Spleen (tissue), 11 donors: ENCODE measurements around the gene AGER. TPM values are rescaled to one million over a fixed set of nuclear protein-coding genes. Genes with fewer than 3 reads are reported as not detected.

ENCODE experiments used
- DNase-seq: peaks from one replicate; pipeline ENCODE4 v3.0.0-alpha.2; 2020
- H3K27ac ChIP-seq, 8 donors: fragments of 200-600 bp; sonication (generic) in 7 of 8; 1 replicate in 4 of 8; 2 replicates in 4 of 8; pipeline versions ENCODE4 v1.5.0 to v1.8.0; 2016 to 2021; ENCODE audit warnings: inconsistent platforms in 4 of 8, mild to moderate bottlenecking in 4 of 8, moderate library complexity in 1 of 8
- H3K27me3 ChIP-seq, 7 donors: fragments of 200-600 bp; sonication (generic) in 6 of 7; replicated peaks in 1 of 7; 1 replicate in 4 of 7; 2 replicates in 3 of 7; pipeline versions ENCODE4 v1.5.0 to v1.8.0; 2016 to 2021; ENCODE audit warnings: inconsistent platforms in 3 of 7, mild to moderate bottlenecking in 1 of 7
- H3K36me3 ChIP-seq, 6 donors: fragments of 200-600 bp; sonication (generic) in 5 of 6; 1 replicate in 4 of 6; 2 replicates in 2 of 6; pipeline versions ENCODE4 v1.5.0 to v1.8.0; 2016 to 2021; ENCODE audit warnings: inconsistent platforms in 2 of 6
- H3K4me1 ChIP-seq, 6 donors: fragments of 200-600 bp; sonication (generic) in 5 of 6; 1 replicate in 3 of 6; 2 replicates in 3 of 6; pipeline versions ENCODE4 v1.5.0 to v1.8.0; 2016 to 2021; ENCODE audit warnings: inconsistent platforms in 3 of 6
- H3K4me3 ChIP-seq, 8 donors: fragments of 200-600 bp; sonication (generic) in 7 of 8; 1 replicate in 4 of 8; 2 replicates in 4 of 8; pipeline versions ENCODE4 v1.5.0 to v1.8.0; 2016 to 2021; ENCODE audit warnings: inconsistent platforms in 4 of 8, mild to moderate bottlenecking in 4 of 8, moderate library complexity in 2 of 8
- H3K9me3 ChIP-seq, 8 donors: fragments of 200-600 bp; sonication (generic) in 7 of 8; 1 replicate in 4 of 8; 2 replicates in 4 of 8; pipeline versions ENCODE4 v1.5.0 to v1.8.0; 2016 to 2021; ENCODE audit warnings: inconsistent platforms in 4 of 8
- CTCF ChIP-seq, 11 experiments: fragments of 200-600 bp in 7 of 11; fragments of 450-650 bp in 4 of 11; sonication (generic) in 4 of 11; IDR thresholded peaks in 8 of 11; conservative IDR thresholded peaks in 3 of 11; 1 replicate in 7 of 11; 2 replicates in 4 of 11; pipeline versions ENCODE4 v1.4.0 to v1.8.0; 2016 to 2021; ENCODE audit warnings: antibody characterized with exemption in 11 of 11, inconsistent platforms in 4 of 11, mild to moderate bottlenecking in 1 of 11
- POLR2A ChIP-seq, 3 donors: fragments of 450-650 bp; IDR thresholded peaks; one replicate each; pipeline ENCODE4 v1.5.1; 2017; ENCODE audit warnings: antibody characterized with exemption in 3 of 3, mild to moderate bottlenecking in 1 of 3
- POLR2AphosphoS5 ChIP-seq, 3 donors: sonication (generic); formaldehyde crosslinking; IDR thresholded peaks; one replicate each; pipeline ENCODE4 v1.5.1; 2017; ENCODE audit warnings: antibody characterized with exemption in 3 of 3
- WGBS, 5 donors: extraction: QIAGEN DNeasy Blood & Tissue Kit in 3 of 5; methylation state at CpG; one replicate each; pipeline versions ENCODE4 v1.1.5 to v1.1.7; 2013 to 2018; 5-methylcytosine and 5-hydroxymethylcytosine counted together
- intact Hi-C: fragments of 100-400 bp; cut with DNase I; formaldehyde crosslinking; loops from one replicate; pipeline ENCODE4 v1.15.0; 2023; ENCODE audit warnings: low total_unique reads
- polyA plus RNA-seq, 3 donors: library from polyadenylated mRNA; stranded (reverse); fragments of 200-250 nt; gene quantifications; one replicate each; pipeline ENCODE4 v1.2.1, GENCODE V29; 2013
- total RNA-seq, 7 donors: library from RNA; depleted of rRNA in 3 of 7; stranded (reverse); fragments of >200 nt in 3 of 7; fragmentation: NEBNext Ultra II Directional in 4 of 7; extraction: Animal tissue kit (Norgen Biotek cat#: 25700) in 4 of 7; gene quantifications; one replicate each; pipeline versions ENCODE4 v1.1.0 to v1.2.1, GENCODE V29; 2016 to 2021
- donor health status: healthy with polysubstance abuse.
- donor health status: DM: no; HTN: no; CAD: no; lungs with moderate emphysema.
- donor health status: DM: no; HTN: no; CAD: no.
- donor health status: Bipolar disorder and iron deficiency.
- donor health status: healthy.
- donor health status: DM: no; HTN: no; CAD: no.
- donor health status: DM: yes; HTN: yes; CAD: no.

AGER gene
- total and polyA plus RNA-seq, 10 donors: 7.4 to 50.9 (median 23.2) TPM

- intact Hi-C loops: no loop called here
- WGBS, 5 donors: 93 to 98% (median 95%) methylated on average over 1 of the region's 1 CpG
- no peak for TF ChIP-seq POLR2A (IDR thresholded peaks at IDR 0.05)
- no peak for TF ChIP-seq POLR2AphosphoS5 (IDR thresholded peaks at IDR 0.05)
- TF ChIP-seq CTCF (IDR thresholded peaks at IDR 0.05 in 8 of 11, conservative IDR thresholded peaks at IDR 0.05 in 3 of 11): no peak
These were observed 24.9 kb upstream of the AGER start for GRCh38 chr6:32208996-32209395.

GRCh38 chr6:32204268-32204715 is 20.2 kb upstream of the AGER start:
- H3K36me3 ChIP-seq: no peaks in the 10 kb centered on the region
- peaks cover 0 to 3% (median 0%) of the 10 kb centered on the region in 7 donors for H3K27me3 ChIP-seq
- intact Hi-C loops: no loop called here
- H3K9me3 ChIP-seq: no peaks in the 10 kb centered on the region
- H3K4me1 ChIP-seq: no peaks in the 10 kb centered on the region
- WGBS, 5 donors: 79 to 100% (median 94%) methylated on average over 3 of the region's 3 CpGs
- no peak overlapping the region for H3K4me3 ChIP-seq
- TF ChIP-seq CTCF (IDR thresholded peaks at IDR 0.05 in 8 of 11, conservative IDR thresholded peaks at IDR 0.05 in 3 of 11): no peak
- TF ChIP-seq POLR2A (IDR thresholded peaks at IDR 0.05): no peak
- no peak for TF ChIP-seq POLR2AphosphoS5 (IDR thresholded peaks at IDR 0.05)
- no peak for DNase-seq
- no peak overlapping the region for H3K27ac ChIP-seq

More at GRCh38 chr6:32208996-32209395, 24.9 kb upstream of the AGER start:
- DNase-seq: no peak
- Histone ChIP-seq H3K4me1 (no peaks in the 10 kb centered on the region), H3K4me3 (no peak overlapping the region), H3K36me3 (no peaks in the 10 kb centered on the region), H3K9me3 (no peaks in the 10 kb centered on the region), H3K27ac (no peak overlapping the region), H3K27me3 (peaks cover 0 to 1% (median 0%) of the 10 kb centered on the region in 7 donors)

- Histone ChIP-seq H3K27ac (no peak overlapping the region), H3K4me3 (no peak overlapping the region), H3K4me1 (no peaks in the 10 kb centered on the region), H3K27me3 (peaks cover 0 to 3% (median 0%) of the 10 kb centered on the region in 7 donors), H3K9me3 (no peaks in the 10 kb centered on the region), H3K36me3 (no peaks in the 10 kb centered on the region)
- no peak for TF ChIP-seq POLR2AphosphoS5 (IDR thresholded peaks at IDR 0.05)
- TF ChIP-seq POLR2A (IDR thresholded peaks at IDR 0.05): no peak
- no peak for TF ChIP-seq CTCF (IDR thresholded peaks at IDR 0.05 in 8 of 11, conservative IDR thresholded peaks at IDR 0.05 in 3 of 11)
- intact Hi-C loops: no loop called here
- 79 to 94% (median 90%) methylated on average over 4 to 9 of the region's 9 CpGs for WGBS, 5 donors
- DNase-seq: no peak
These were observed 19.6 kb upstream of the AGER start for GRCh38 chr6:32203426-32204267.

- H3K27ac ChIP-seq: no peak overlapping the region
- H3K9me3 ChIP-seq: no peaks in the 10 kb centered on the region
- intact Hi-C loops: no loop called here
- H3K4me1 ChIP-seq: peaks cover under 1 to 6% (median 4%) of the 10 kb centered on the region in 6 donors
- no peak for TF ChIP-seq POLR2A (IDR thresholded peaks at IDR 0.05)
- DNase-seq: no peak
- H3K27me3 ChIP-seq: peaks cover 0 to 3% (median 0%) of the 10 kb centered on the region in 7 donors
- WGBS, 5 donors: 75 to 90% (median 85%) methylated on average over 5 to 9 of the region's 9 CpGs
- H3K36me3 ChIP-seq: no peaks in the 10 kb centered on the region
- H3K4me3 ChIP-seq: no peak overlapping the region
These were observed 18.1 kb upstream of the AGER start for GRCh38 chr6:32202186-32202585.
